ENCODE measurements around the gene IL32.

Gene IL32

GRCh38 chr16:3029491-3030221 is 35.8 kb upstream of the IL32 start:
- H3K4me3 ChIP-seq (replicated peaks; ENCODE audit: low read depth, low read length), result no peak overlapping the region
- no peak for DNase-seq (ENCODE audit: extremely low read depth, low read depth)
- TF ChIP-seq CTCF (IDR thresholded peaks at IDR 0.05; ENCODE audit: low read depth, low read length, missing control alignments), result no peak

- DNase-seq (ENCODE audit: extremely low read depth, low read depth), result no peak
- TF ChIP-seq CTCF (IDR thresholded peaks at IDR 0.05; ENCODE audit: low read depth, low read length, missing control alignments), result no peak
- H3K4me3 ChIP-seq (replicated peaks; ENCODE audit: low read depth, low read length), result no peak overlapping the region
Observed at GRCh38 chr16:3030222-3031212, 34.9 kb upstream of the IL32 start.

- no peak for TF ChIP-seq CTCF (IDR thresholded peaks at IDR 0.05; ENCODE audit: low read depth, low read length, missing control alignments)
- no peak for DNase-seq (ENCODE audit: extremely low read depth, low read depth)
- H3K4me3 ChIP-seq (replicated peaks; ENCODE audit: low read depth, low read length), result no peak overlapping the region
Observed at GRCh38 chr16:3032624-3033023, 32.8 kb upstream of the IL32 start.

GRCh38 chr16:3035289-3035971 is 30.0 kb upstream of the IL32 start:
- DNase-seq (ENCODE audit: extremely low read depth, low read depth), result no peak

GRCh38 chr16:3035972-3036725 is 29.3 kb upstream of the IL32 start:
- H3K4me3 ChIP-seq (replicated peaks; ENCODE audit: low read depth, low read length), result no peak overlapping the region
- no peak for DNase-seq (ENCODE audit: extremely low read depth, low read depth)
- TF ChIP-seq CTCF (IDR thresholded peaks at IDR 0.05; ENCODE audit: low read depth, low read length, missing control alignments), result no peak

More at GRCh38 chr16:3035289-3035971, 30.0 kb upstream of the IL32 start:
- H3K4me3 ChIP-seq (replicated peaks; ENCODE audit: low read depth, low read length), result no peak overlapping the region
- TF ChIP-seq CTCF (IDR thresholded peaks at IDR 0.05; ENCODE audit: low read depth, low read length, missing control alignments), result no peak

Measured in HFF-Myc (cell line).